Fibroblast of skin of scalp (primary cell): ENCODE results near the gene NEDD8. TPM values are rescaled to one million over a fixed set of nuclear protein-coding genes. Genes with fewer than 3 reads are reported as not detected.

Source experiments
- DNase-seq: peaks from one replicate; pipeline ENCODE4 v3.0.0-alpha.2; 2013
- polyA plus RNA-seq, 2 experiments: library from polyadenylated mRNA; unstranded; fragments of 120-200 nt; gene quantifications; one replicate each; pipeline ENCODE4 v1.2.1, GENCODE V29; 2013; ENCODE audit not compliant: insufficient read length in 2 of 2

Gene NEDD8
- 241 TPM for polyA plus RNA-seq (2013, experiment 1 of 2; ENCODE audit: insufficient read length)
- 244 TPM for polyA plus RNA-seq (2013, experiment 2 of 2; ENCODE audit: insufficient read length)

DNA sequence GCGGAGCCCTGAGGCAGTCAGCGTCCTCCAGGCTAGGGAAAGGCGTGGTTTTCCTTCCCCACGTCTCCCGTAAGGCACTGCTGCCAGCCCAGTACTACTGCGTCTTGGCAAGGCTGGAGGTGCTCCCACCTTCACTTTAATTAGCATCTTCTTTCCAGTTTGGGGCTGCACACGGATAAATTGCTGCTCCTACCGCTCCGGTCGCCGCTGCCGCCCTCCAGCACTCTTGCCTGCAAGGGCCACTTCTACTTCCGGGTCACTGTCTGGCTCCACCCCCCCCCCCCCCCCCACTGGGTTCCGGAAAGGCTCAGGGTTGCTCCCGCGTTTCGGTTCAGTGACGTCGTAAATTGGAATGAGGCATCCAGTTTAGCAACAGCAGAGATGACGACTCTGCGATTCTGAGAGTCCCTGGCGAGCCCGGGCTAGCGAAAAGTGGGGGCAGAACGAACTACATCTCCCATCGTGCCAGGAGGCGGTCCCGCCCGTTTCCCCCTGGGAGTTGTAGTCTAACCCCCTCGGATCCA lies at the start of gene NEDD8:
TSS of gene NEDD8 (minus strand) at position 247 of the 524 bp plus-strand sequence. CDS start at position 147, 100 bp downstream.
- DNase-seq, result peak; percentile 99

GRCh38 chr14:24281636-24282035 lies 49.5 kb upstream of the NEDD8 start:
- DNase-seq, result no peak

GRCh38 chr14:24280797-24281460 lies 48.8 kb upstream of the NEDD8 start:
- peak; percentile 11 for DNase-seq

DNA sequence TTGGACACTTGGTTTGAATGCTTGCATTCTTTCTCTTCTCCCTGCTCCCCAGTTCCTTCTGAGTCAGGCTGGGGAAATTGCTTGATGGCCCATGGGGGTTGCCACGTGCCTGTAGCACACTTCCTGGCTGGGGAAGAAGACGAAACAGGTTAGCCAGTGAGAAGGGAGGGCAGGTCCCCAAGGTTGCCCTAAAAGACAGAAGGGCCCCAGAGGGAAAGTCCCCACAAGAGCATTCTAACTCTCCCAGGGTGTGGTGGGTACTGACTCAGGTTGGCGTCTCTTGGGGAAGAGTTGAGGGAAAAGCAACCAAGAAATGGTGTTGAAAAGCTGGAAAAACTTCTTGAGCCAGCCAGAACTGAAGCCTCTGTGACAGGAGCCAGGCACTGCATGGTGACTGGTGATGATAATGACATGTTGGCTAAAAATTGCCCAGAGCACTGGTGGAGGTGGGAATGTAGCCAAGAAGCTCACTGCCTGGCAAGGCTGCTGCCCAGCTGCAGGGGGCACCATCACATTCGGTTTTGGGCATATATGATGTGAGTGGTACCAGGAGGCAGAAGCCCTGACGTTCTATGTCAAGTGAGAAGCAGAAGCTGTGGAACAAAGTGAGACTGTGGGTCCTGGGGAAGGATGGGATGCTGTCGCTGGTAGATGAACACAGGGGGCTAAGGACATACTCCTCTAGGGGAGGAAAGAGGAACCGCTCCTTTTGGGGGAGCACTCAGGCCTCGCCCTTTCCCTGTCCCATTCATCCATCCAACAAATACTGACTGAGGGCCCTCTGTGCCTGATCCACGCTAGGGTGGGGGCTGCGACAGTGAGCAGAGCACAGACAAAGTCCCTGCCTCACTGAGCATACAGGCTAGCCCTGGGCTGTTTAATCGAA lies 47.4 kb upstream of the NEDD8 start:
- peak; percentile 11 for DNase-seq

GRCh38 chr14:24278424-24278823 lies 46.3 kb upstream of the NEDD8 start:
- DNase-seq, result no peak

- no peak for DNase-seq
Observed at GRCh38 chr14:24277606-24278321, 45.6 kb upstream of the NEDD8 start.

- no peak for DNase-seq
Observed at GRCh38 chr14:24277071-24277470, 44.9 kb upstream of the NEDD8 start.

- DNase-seq, result no peak
Observed at GRCh38 chr14:24274101-24274543, 42.0 kb upstream of the NEDD8 start.

DNA sequence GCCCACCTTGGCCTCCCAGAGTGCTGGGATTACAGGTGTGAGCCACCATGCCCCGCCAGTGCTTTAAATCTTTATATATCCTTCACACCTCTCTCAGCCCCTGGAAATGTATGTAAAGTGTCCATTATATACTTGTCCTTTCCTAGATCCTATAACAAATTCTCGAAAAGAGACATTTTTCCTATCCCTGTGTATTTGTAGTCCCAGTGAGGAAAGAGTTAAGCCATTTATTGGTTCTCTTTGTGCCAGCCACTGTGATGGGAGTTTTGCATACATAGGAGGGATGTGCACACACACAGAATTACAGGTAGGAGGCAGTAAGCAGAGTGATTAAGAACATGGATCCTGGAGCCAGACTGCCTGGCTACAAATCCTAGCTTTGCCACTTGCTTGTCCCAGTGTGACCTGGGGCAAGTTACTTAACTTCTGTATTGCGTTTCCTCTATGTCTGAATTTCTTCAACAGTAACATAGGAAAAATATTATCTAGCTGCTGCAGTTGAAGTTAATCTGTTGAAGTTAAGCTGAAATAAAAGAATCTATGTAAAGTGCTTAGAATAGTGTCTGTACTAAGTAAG lies 41.3 kb upstream of the NEDD8 start:
- no peak for DNase-seq

- DNase-seq, result no peak
Observed at GRCh38 chr14:24272467-24272866, 40.3 kb upstream of the NEDD8 start.

GRCh38 chr14:24271834-24272263 lies 39.7 kb upstream of the NEDD8 start:
- DNase-seq, result no peak

DNA sequence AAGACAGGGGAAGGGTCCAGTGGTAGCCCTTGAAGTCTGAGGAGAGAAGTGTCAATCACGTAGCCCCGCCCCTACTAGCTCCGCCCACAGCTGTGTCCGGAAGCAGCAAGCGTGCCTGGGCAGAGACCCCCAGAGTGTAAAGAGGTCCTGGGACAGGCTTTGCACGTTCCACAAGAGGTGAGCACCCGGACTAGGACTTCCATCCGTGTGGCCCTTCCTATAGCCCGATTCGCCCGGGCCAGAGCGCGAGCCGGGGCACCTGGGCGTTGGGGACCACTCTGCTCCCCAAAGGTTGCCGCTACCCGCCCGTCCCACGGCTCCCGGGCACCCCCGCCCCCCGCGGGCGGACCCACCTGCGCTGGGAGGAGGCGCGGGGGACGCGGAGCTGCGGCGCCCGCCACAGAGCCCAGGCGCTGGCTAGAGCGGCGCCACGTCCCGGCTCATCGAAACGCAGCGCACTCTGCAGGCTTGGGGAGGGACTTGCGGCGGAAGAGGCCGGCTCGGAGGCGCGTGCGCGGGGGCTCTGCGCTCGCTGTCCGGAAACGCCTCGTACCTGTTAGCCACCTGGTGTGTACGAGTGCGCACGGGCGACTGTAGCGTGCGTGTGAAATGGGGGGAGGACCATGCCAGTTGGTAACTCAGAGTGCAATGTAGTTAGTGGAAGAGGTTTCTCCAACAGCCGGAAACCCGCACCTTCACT lies 39.1 kb upstream of the NEDD8 start, which contains the start of gene RABGGTA:
TSS of gene RABGGTA (minus strand) at position 464 of the 700 bp plus-strand sequence. CDS start 482 bp downstream, outside the sequence.
- peak; percentile 87 for DNase-seq

DNA sequence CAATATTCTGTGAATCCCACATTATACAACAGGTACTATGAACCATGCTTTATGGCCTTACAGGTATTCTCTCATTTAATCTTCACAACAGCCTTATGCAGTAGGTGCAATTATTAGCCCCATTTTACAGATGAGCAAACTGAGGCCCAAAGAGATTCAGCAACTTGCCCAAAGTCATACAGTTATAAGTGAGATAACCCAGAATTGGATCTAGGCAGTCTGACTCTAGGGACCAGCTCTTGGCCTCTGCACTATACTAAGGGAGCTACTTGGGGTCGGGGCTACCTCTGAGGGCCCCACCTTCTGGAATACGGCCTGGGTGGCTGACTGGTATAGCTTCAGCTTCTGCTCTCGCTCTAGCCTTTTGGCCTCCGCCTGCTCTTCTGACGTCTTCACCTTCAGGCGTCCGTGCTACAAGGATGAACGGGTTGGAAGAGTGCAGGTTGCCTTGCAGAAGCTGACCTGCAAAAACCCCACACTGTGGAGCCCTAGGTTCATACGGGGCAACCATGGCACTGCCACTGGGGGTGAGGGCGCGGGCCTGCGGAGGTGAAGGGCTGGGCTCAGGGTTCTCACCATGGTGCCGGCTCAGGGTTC lies 38.5 kb upstream of the NEDD8 start:
- DNase-seq, result no peak

DNA sequence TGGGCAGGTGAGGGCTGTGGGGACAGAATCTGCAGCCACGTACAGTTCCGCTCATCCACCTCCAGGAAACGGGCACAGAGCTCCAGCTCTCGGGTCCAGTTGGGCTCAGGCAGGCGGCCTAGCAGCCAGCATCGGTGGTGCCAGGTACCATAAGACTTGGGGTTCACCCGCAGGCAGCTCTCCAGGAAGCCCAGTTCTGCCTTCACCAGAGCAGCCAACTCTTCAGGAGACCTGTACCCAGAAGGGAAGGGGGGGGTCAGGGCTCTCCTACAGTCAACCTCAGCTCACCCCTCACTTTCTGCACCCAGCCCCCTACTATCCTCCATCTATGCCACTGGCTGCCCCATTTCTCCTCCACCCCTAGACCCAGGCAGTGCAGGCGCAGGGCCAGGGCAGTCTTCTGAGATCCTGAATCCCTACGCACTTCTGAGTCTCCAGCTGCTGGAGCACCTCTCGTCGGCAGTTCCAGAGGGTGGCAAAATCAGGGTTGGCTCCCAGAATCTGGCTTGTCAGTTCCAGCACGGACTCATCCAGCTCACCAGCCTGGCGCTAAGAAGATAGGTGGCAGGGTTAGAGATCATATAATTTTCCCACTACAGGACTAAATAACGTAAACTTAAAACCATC lies 37.9 kb upstream of the NEDD8 start:
- DNase-seq, result no peak

DNA sequence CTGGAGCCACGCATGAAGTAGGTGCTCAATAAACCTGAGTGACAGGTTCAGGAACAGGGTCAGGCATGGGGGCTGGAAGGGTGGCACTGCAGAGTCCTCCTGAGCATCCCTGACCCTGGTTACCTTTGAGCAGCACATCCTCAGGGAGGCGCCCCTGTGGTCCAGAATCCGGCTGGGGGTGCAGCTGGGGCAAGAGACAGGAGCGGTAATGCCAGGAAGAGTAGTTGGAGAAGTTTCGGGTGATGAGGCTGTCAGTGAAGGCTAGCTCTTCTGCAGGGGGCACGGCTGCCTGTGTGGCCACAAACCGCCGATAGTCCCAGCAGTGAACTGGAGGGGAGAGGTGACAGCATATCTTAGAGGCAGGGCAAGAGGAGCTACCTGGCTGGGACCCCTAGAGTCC lies 37.2 kb upstream of the NEDD8 start:
- DNase-seq, result no peak

GRCh38 chr14:24268225-24268624 lies 36.1 kb upstream of the NEDD8 start:
- no peak for DNase-seq

GRCh38 chr14:24267516-24267915 lies 35.3 kb upstream of the NEDD8 start:
- no peak for DNase-seq

DNA sequence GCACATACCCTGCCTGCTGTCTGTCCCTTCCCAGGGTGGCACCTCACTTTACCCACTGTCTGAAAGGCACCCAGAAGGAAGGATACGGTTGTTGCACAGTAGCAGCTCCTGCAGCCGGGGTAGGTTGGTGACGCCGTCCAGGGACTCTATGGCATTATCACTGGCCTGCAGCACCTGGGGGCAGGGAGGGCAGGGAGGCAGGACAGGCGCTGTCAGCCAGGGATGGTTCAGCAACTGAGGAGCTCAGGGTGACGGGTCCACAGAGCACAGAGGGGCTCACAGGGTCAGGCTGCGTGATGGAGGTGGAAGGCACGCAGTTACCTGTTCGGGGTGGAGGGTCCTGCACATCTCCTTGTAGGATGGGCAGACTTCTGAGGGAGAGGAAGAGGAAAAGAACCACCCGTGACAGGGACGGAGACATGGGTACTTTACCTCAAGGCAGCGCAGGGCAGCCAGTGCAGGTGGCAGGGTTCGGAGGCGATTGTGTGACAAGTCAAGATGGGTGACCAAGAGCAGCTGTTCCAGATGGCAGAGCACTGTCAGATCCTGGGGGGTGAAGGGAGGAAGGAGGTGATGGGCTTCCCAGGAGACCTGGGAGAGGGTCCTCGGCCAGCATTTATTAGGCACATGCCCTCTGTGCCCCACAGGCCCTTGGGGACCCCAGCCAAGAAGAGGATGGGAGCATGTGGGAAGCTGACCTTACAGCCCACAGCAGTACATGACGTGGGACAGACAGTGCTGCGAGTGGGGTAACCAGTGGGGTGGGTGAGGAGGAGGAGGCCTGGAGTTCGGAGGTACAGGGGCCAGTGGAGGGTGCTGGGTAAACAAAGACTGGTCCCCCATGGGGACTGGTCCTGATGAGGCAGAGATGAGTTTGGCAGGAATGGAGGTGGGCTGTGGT lies 34.4 kb upstream of the NEDD8 start:
- DNase-seq, result no peak

DNA sequence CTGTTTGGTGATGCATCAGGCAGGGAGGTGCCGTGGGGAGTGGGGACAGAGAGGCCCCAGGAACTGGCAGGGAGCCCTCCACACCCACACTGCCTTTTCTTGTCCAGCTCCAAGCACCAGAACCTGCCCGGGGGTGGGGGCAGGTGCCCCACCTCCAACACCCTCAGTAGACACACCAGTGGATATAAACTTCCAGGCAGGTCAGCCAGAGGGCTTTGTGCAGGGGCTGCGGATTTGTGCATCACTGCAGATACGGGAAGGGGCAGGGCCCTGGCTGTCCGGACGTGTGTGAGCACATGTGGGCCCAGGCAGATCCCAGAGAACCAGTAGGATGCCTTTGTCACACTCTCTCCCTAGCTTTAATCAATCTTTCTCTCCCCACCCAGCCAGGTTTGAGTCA lies 32.1 kb upstream of the NEDD8 start:
- no peak for DNase-seq
